Keratinocyte (primary cell): ENCODE measurements around the gene BSDC1. TPM values are rescaled to one million over a fixed set of nuclear protein-coding genes. Genes with fewer than 3 reads are reported as not detected.

Source experiments
- DNase-seq: peaks from one replicate; pipeline ENCODE4 v3.0.0-alpha.2; 2011; ENCODE audit warnings: low read depth, missing footprints, low spot score
- FAIRE-seq: peaks from 2 replicates; lab custom pipeline; 2011; peaks lifted over from hg19 to GRCh38; lab: Jason Lieb, UNC
- H2AFZ ChIP-seq: 2 replicates; pipeline ENCODE4 v1.6.0; 2012; ENCODE audit warnings: low read length, control low read depth, inconsistent platforms; ENCODE audit not compliant: control insufficient read depth
- H3K27ac ChIP-seq: 2 replicates; pipeline ENCODE4 v1.5.1; 2011; ENCODE audit warnings: low read length; ENCODE audit not compliant: control insufficient read depth, insufficient read depth
- H3K27me3 ChIP-seq: 3 replicates; pipeline ENCODE4 v1.6.0; 2011; ENCODE audit warnings: low read length; ENCODE audit not compliant: control insufficient read depth, insufficient read depth; ENCODE audit errors: extremely low read depth
- H3K36me3 ChIP-seq, 2 experiments: 2 replicates in 1 of 2; 3 replicates in 1 of 2; pipeline ENCODE4 v1.5.1; 2011; ENCODE audit warnings: low read length in 2 of 2, mild to moderate bottlenecking in 1 of 2; ENCODE audit not compliant: control insufficient read depth in 2 of 2, insufficient read depth in 2 of 2; ENCODE audit errors: extremely low read depth in 1 of 2
- H3K4me1 ChIP-seq: 3 replicates; pipeline ENCODE4 v1.5.1; 2011; ENCODE audit warnings: low read length; ENCODE audit not compliant: control insufficient read depth, insufficient read depth; ENCODE audit errors: extremely low read depth
- H3K4me2 ChIP-seq: 3 replicates; pipeline ENCODE4 v1.6.0; 2011; ENCODE audit warnings: low read depth, low read length; ENCODE audit not compliant: control insufficient read depth, insufficient read depth; ENCODE audit errors: extremely low read depth
- H3K4me3 ChIP-seq, 3 experiments: fragments of 200-600 bp in 1 of 3; sonication (generic) in 1 of 3; 2 replicates in 2 of 3; 3 replicates in 1 of 3; pipeline ENCODE4 v1.5.1; 2011 to 2016; ENCODE audit warnings: low read length in 3 of 3, mild to moderate bottlenecking in 3 of 3, control low read depth in 2 of 3, inconsistent platforms in 1 of 3, low read depth in 1 of 3, mixed read lengths in 1 of 3, mixed run types in 1 of 3, moderate library complexity in 1 of 3; ENCODE audit not compliant: control insufficient read depth in 2 of 3, insufficient read depth in 2 of 3; ENCODE audit errors: extremely low read depth in 1 of 3
- H3K79me2 ChIP-seq: 2 replicates; pipeline ENCODE4 v1.6.0; 2012; ENCODE audit warnings: low read length; ENCODE audit not compliant: control insufficient read depth, insufficient read depth
- H3K9ac ChIP-seq: 3 replicates; pipeline ENCODE4 v1.6.0; 2011; ENCODE audit warnings: low read length; ENCODE audit not compliant: control insufficient read depth, insufficient read depth; ENCODE audit errors: extremely low read depth
- H3K9me1 ChIP-seq: 3 replicates; pipeline ENCODE4 v1.6.0; 2011; ENCODE audit warnings: low read length; ENCODE audit not compliant: control insufficient read depth, insufficient read depth; ENCODE audit errors: extremely low read depth
- H3K9me3 ChIP-seq: 2 replicates; pipeline ENCODE4 v1.5.1; 2012; ENCODE audit warnings: low read depth, low read length; ENCODE audit not compliant: control insufficient read depth
- H4K20me1 ChIP-seq: 3 replicates; pipeline ENCODE4 v1.6.0; 2011; ENCODE audit warnings: low read length; ENCODE audit not compliant: control insufficient read depth, insufficient read depth; ENCODE audit errors: extremely low read depth
- EZH2 ChIP-seq: IDR thresholded peaks from one replicate; pipeline ENCODE4 v1.6.1; 2012; ENCODE audit warnings: inconsistent platforms, mild to moderate bottlenecking, low read length, moderate library complexity
- dilution Hi-C: fragments of 300-500 bp; cut with MboI; formaldehyde crosslinking; loops from one replicate; pipeline ENCODE4 v1.7.0; 2020; ENCODE audit warnings: low sequenced_read_pairs; ENCODE audit not compliant: extremely low pct_ligation_motif_present
- polyA plus RNA-seq, 5 experiments: library from polyadenylated mRNA; depleted of rRNA in 3 of 5; stranded (reverse) in 3 of 5; stranded (forward) in 1 of 5; unstranded in 1 of 5; fragments of >200 nt; gene quantifications; 1 replicate in 1 of 5; 2 replicates in 3 of 5; 3 replicates in 1 of 5; pipeline versions ENCODE4 v1.2.1 to v1.2.3, GENCODE V29; 2011 to 2012; ENCODE audit warnings: missing spikeins in 2 of 5, low read depth in 1 of 5, low replicate concordance in 1 of 5
- TF ChIP-seq, protein P1 (sequence below), 3 experiments: IDR thresholded peaks in 1 of 3; conservative IDR thresholded peaks in 1 of 3; optimal IDR thresholded peaks in 1 of 3; 2 replicates in 2 of 3; 3 replicates in 1 of 3; pipeline versions ENCODE3 to v1.5.1; 2011; ENCODE audit warnings: low read length in 3 of 3, mild to moderate bottlenecking in 3 of 3, moderate library complexity in 2 of 3, control low read depth in 1 of 3, inconsistent platforms in 1 of 3; ENCODE audit not compliant: insufficient read depth in 2 of 3; ENCODE audit errors: extremely low read depth in 1 of 3

BSDC1 gene
- polyA plus RNA-seq, 1 donor (not counting 4 experiments of a cell fraction or from before 2014, with no cell fraction given) = 38.1 TPM

DNA sequence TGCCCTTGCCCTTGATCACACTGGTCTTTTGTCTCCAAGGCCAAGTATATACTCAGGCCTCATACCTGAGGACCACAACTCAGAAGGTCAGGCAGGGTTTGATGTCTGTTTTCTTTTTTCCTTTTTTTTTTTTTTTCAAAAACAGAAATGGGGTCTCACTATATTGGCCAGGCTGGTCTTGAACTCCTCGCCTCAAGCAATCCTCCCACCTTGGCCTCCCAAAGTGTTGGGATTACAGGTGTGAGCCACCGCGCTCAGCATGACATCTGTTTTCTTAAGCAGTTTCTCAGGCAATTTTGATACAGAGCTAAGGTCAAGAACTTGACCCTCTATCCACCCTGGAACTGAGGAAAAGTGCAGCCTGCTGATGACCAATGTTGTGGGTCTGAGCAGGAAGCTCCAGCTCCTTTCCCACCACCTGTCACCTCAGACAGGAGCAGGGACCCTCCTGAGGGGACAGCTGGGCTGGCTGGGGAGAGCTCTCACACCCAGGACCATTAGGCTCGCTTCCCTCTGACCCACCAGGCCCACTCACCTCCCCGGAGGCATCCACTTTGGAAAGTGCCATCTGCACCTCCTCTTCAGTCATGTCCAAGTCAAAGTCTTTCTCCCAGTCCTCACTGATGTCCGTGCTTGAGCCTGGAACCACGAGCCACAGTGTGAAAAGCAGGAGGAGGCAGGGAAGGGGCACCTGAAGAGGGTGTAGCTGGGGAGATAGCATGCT lies 26.2 kb downstream of the BSDC1 start:
- Histone ChIP-seq H3K27ac (no peak overlapping the region), H3K9me1 (no peaks in the 10 kb centered on the region), H3K4me1 (no peaks in the 10 kb centered on the region), H3K4me2 (no peak overlapping the region), H2AFZ (no peak overlapping the region), H3K9ac (no peak overlapping the region), H4K20me1 (no peaks in the 10 kb centered on the region), H3K4me3 (no peak overlapping the region), H3K9me3 (no peaks in the 10 kb centered on the region), H3K79me2 (no peaks in the 10 kb centered on the region), H3K27me3 (no peaks in the 10 kb centered on the region), H3K36me3 (peaks cover 33 to 41% of the 10 kb centered on the region in 2 experiments)
- TF ChIP-seq, protein P1, sequence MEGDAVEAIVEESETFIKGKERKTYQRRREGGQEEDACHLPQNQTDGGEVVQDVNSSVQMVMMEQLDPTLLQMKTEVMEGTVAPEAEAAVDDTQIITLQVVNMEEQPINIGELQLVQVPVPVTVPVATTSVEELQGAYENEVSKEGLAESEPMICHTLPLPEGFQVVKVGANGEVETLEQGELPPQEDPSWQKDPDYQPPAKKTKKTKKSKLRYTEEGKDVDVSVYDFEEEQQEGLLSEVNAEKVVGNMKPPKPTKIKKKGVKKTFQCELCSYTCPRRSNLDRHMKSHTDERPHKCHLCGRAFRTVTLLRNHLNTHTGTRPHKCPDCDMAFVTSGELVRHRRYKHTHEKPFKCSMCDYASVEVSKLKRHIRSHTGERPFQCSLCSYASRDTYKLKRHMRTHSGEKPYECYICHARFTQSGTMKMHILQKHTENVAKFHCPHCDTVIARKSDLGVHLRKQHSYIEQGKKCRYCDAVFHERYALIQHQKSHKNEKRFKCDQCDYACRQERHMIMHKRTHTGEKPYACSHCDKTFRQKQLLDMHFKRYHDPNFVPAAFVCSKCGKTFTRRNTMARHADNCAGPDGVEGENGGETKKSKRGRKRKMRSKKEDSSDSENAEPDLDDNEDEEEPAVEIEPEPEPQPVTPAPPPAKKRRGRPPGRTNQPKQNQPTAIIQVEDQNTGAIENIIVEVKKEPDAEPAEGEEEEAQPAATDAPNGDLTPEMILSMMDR (optimal IDR thresholded peaks at IDR 0.05 in 1 of 3, IDR thresholded peaks at IDR 0.05 in 1 of 3, conservative IDR thresholded peaks at IDR 0.05 in 1 of 3; ENCODE audit: extremely low read depth in 1 of 3, insufficient read depth in 2 of 3, low read length in 3 of 3) = no peak
- TF ChIP-seq EZH2 = no peak
- dilution Hi-C loops = no loop called here
- FAIRE-seq (no peak), DNase-seq (no peak)

DNA sequence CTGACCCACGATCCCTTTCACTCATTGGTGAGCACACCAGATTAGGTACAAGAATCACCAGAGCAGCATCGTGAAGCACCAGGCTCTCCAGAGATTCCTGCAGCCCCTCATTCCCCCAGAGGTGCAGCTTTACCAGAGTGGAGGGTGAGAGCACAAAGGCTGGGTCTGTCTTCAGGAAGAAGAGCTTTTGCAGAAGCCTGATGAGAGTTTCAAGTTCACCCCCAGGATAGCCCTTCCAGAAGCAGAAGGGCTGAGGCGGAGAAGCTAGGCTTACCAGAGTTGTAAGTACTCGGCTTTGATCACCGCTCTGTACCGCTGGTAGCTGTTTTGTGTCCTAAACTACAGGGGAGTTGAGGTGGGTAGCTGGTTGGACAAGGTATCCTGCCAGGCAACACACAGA lies 28.8 kb downstream of the BSDC1 start:
- H3K27ac ChIP-seq = no peak overlapping the region
- no peaks in the 10 kb centered on the region for H3K79me2 ChIP-seq
- no peaks in the 10 kb centered on the region for H3K9me3 ChIP-seq
- H3K4me2 ChIP-seq = no peak overlapping the region
- H3K36me3 ChIP-seq = peaks cover 21 to 28% of the 10 kb centered on the region in 2 experiments
- no peak for FAIRE-seq
- H3K27me3 ChIP-seq = no peaks in the 10 kb centered on the region
- no peaks in the 10 kb centered on the region for H4K20me1 ChIP-seq
- DNase-seq = no peak
- H3K4me1 ChIP-seq = no peaks in the 10 kb centered on the region
- H2AFZ ChIP-seq = no peak overlapping the region
- H3K9me1 ChIP-seq = no peaks in the 10 kb centered on the region
- dilution Hi-C loops = no loop called here
- no peak overlapping the region for H3K9ac ChIP-seq
- no peak overlapping the region for H3K4me3 ChIP-seq
- no peak for TF ChIP-seq EZH2
- TF ChIP-seq, protein P1 (optimal IDR thresholded peaks at IDR 0.05 in 1 of 3, IDR thresholded peaks at IDR 0.05 in 1 of 3, conservative IDR thresholded peaks at IDR 0.05 in 1 of 3; ENCODE audit: extremely low read depth in 1 of 3, insufficient read depth in 2 of 3, low read length in 3 of 3) = no peak
